CD4-positive, alpha-beta T cell treated with Interferon alpha-2 for 1 hour (primary cell): ENCODE results near the gene IMMP2L.
"Not testable (repeated sequence)": the region's sequence is repeated elsewhere in the genome, so short reads cannot be mapped to it uniquely, and the experiment has no call there.

ENCODE experiments used
- DNase-seq, 2 donors: peaks; one replicate each; pipeline ENCODE4 v3.0.0-alpha.2; 2020 to 2022

The IMMP2L gene

GRCh38 chr7:111501799-111502198, 60.5 kb downstream of the IMMP2L start:
- DNase-seq, result not testable (repeated sequence)

GRCh38 chr7:111499027-111499426, 63.3 kb downstream of the IMMP2L start:
- DNase-seq, result no peak

- DNase-seq, result no peak
Measured at GRCh38 chr7:111498391-111499007, 63.8 kb downstream of the IMMP2L start.

DNA sequence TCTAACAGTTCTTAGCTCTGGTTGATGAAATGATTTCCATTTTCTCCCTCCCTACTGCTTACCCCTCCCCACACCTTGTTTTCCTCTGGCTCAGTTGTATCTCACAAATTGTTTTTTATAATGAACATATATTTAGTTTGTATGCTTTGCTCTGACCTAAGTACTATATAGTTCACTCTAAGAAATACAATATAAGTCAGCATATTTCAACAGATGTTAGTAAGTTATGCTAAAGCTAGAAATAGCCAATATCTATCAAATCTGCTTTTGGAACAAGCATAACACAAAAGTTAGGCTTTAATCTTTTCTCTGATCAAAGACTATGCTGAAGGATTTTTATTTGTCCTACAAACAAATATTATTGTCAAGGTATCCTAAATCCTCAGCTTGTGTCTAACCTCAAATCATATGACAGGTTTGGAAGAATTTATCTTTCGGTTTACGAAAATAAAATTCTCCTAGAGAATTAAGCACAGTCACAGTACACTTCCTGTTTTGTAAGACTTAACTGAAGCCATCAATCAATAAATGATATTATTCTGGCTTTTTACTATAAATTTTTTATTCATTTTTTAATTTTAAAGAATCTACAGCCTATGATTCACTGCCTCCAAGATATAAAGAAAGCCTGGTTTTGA, 67.0 kb downstream of the IMMP2L start:
- no peak for DNase-seq

DNA sequence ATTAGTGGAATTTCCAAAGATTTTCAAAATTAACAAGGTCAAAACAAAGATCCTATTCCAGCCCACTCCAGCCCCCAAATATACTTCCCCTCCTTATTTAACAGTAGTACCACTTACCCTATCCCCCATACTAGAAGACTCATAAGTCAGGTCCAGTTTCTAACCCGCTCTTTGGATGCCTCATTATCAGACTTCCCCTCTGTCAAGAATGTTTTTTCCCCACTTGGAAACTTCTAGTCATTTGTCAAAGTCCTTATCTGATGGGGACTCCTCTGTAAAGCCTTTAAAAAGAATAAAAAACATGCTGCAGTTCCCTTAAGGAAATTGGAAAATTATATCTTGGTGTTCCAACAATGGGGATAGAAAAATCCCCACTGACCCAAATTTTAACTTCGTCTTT, 70.1 kb downstream of the IMMP2L start:
- DNase-seq, result no peak

GRCh38 chr7:111486472-111487142, 75.7 kb downstream of the IMMP2L start:
- DNase-seq, result peak in 1 of 2 donors; percentile 41

DNA sequence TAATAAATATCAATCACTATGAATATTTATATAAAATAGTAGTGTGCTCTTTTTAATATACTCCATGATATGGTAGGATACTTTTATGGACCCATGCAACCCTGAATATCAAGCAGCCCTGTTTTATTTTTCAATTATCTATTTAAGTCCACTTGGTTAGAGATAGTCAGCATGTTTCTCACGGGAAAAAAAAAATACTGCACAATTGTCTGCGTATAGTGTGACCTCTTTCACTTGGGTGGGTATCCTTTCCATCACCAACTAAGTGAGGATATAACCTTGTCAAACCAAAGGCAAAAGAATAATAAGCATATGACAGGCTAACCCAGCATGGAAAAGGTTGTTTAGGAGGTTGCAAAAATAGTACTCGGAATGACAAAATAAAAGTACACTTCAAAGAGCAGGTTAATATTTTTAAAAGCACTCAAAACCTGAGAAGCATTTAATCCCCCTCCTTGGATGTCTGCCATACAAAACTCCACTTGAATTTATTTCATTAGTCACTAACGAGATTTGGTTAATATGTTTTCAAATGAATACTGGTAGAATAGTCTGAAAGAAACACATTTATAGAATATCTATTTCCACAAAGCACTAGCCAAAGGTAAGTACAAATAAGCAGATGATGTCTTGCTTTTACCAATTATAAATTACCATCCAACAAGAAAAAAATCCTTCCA, 76.5 kb downstream of the IMMP2L start:
- DNase-seq, result no peak

GRCh38 chr7:111483078-111483477, 79.2 kb downstream of the IMMP2L start:
- no peak for DNase-seq

DNA sequence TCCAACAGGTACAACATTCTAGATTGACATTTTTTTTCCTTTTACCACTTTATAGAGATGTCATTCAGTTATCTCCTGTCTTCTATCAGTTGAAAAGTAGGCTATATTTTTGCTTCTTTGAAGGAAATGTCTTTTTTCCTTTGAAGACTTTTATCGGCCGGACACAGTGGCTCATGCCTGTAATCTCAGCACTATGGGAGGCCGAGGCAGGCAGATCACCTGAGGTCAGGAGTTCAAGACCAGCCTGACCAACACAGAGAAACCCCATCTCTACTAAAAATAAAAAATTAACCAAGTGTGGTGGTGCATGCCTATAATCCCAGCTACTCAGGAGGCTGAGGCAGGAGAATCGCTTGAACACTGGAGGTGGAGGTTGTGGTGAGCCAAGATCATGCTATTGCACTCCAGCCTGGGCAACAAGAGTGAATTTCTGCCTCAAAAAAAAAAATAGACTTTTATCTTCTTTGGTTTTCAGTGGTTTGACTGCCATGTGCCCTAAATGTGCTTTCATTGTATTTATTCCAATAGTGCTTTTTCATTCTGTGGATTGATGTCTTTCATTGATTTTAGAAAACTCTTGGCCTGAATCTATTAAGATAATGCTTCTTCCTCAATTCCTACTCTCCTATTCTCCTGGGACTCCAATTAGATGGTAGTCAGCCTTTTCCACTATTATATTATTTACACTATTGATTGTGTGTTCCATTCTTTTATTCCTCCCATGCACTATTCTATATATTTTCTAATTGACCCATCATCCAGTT, 84.6 kb downstream of the IMMP2L start:
- no peak for DNase-seq

DNA sequence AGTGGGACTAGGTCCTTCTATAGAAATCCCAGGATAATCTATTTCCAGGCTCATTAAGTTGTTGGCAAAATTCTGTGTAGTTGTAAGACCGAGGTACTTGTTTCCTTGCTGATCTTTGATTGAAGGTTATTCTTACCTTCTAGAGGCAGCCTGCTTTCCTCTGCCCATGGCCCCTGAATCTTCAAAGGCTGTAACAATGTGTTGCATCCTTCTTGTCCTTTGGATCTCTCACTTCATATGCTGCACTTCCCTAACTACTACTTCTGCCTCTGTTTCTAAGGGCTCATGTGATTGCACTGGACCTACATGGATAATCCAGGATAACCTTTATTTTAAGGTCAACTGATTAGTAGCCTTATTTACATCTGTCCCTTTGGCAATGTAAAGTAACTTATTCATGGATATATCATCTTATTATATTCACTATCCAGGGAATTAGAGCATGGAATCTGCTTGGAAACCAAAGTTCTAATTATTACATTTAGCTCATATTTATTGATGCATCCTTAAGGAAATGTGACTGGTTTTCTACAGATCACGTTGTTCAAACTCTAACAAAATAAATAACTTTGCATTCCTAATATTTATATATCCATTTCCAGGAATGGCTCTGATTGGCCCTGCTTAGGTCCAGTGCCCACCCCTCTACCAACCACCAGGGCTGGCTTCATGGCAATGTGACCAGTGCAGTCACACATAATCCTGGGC, 85.6 kb downstream of the IMMP2L start:
- DNase-seq, result no peak

DNA sequence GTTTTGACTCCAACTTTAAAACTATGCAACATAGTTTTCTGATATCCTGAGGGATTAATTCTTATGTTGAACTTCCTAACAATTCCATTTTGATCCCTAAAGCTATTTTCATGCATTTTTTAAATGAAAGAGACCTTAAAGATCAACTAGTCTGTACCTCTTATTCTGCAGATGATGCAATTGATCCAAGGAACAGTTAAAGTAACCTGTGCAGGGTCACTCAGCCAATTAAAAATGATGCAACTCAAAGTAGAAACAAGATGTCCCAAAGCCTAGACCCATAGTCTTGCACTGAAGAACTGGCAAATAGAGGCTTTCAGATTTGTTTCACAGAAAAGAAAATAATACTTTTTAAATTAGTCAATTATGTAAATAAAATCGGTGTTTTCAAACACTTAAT, 86.3 kb downstream of the IMMP2L start:
- no peak for DNase-seq

GRCh38 chr7:111475419-111475748, 86.9 kb downstream of the IMMP2L start:
- no peak for DNase-seq

- no peak for DNase-seq
Measured at GRCh38 chr7:111474723-111475418, 87.4 kb downstream of the IMMP2L start.

GRCh38 chr7:111473449-111474198, 88.7 kb downstream of the IMMP2L start:
- no peak for DNase-seq

DNA sequence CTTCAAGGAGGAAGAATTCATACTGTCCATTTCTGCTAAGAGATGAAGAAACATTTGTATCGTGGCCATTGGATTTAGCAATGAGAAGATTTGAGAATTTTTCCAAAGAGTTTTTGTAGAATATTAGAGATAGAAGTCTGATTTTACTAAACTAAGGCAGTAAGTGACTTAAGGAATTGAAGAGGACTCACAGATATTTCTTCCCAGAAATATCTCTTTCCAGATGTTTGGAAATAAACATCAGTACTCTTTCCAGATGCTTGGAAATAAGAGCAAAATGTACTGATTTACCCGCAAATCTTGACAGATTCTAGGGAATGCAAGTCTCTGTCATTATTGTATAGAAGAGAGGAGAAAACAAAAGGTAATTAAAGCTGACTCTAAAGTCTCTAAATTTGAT, 91.3 kb downstream of the IMMP2L start:
- no peak for DNase-seq

DNA sequence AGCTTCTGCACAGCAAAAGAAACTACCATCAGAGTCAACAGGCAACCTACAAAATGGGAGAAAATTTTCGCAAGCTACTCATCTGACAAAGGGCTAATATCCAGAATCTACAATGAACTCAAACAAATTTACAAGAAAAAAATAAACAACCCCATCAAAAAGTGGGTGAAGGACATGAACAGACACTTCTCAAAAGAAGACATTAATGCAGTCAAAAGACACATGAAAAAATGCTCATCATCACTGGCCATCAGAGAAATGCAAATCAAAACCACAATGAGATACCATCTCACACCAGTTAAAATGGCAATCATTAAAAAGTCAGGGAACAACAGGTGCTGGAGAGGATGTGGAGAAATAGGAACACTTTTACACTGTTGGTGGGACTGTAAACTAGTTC, 92.4 kb downstream of the IMMP2L start:
- DNase-seq, result not testable (repeated sequence)

DNA sequence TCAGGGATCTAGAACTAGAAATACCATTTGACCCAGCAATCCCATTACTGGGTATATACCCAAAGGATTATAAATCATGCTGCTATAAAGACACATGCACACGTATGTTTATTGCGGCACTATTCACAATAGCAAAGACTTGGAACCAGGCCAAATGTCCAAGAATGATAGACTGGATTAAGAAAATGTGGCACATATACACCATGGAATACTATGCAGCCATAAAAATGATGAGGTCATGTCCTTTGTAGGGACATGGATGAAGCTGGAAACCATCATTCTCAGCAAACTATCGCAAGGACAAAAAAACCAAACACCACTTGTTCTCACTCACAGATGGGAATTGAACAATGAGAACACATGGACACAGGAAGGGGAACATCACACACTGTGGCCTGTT, 96.5 kb downstream of the IMMP2L start:
- DNase-seq, result not testable (repeated sequence)

- no peak for DNase-seq
Measured at GRCh38 chr7:111460695-111461094, 101.6 kb downstream of the IMMP2L start.

DNA sequence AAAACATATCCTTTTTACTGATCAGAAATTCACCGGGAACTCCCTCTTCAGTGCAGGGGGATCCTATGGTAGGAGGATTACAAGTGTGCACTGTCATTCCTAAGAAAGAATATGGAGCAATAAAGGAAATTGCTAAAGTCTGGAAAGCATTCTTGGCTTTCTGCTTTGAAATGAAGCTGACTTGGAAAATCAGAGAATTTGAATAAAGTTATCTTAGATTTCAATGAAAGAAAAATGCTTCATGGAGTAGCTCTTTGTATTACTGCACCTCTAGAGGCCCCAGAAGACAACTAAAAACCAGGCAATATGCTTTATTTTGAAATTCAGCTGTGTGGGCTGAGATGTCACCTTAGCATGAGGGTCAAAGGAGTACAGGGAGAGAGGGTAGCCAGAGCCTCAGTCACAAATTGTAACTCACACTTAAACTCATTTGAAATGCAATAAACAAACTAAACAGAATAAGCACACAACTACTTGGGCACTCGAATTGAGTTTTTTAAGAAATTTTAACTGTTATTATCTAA, 102.5 kb downstream of the IMMP2L start:
- no peak for DNase-seq

DNA sequence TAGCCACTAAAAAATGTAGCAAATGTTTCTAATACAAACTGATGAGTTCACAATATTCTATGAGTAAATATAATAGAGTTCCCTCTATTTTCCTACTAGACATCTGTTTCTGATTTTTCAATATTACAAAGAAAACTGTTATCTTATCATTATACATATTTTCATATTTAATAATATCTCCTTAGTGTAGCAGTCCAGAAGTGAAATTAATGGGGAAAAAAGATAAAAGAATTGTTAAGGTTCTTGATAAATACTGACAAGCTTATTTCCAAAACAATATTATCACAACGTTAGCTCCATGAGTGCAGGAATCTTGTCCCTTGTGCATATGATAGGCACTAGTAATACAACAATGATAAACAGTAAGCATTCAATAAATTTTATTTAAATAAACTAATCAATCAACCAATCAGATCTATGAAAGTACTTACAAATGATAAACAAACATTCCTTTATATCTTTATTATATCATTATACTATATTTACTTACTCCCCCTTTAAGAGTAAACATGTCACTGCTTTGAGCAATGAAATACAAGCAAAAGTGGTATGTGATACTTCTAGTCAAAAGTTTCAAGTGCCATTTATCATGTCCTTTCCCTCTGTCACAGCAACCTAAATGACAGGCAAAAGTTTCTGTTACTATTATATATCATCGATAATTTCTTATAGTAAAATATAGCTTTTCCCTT, 103.1 kb downstream of the IMMP2L start:
- DNase-seq, result no peak
